Measurements from ENCODE around the gene FAM221A.

- TF ChIP-seq CTCF (IDR thresholded peaks at IDR 0.05; ENCODE audit: low read depth, low read length) = no peak
- no peak for TF ChIP-seq EZH2phosphoT487 (IDR thresholded peaks at IDR 0.05; ENCODE audit: low read depth)
Observed at GRCh38 chr7:23654508-23654907, 25.5 kb upstream of the FAM221A start.

Data from OCI-LY3 (cell line).